Fibroblast of villous mesenchyme (primary cell): ENCODE data around the gene SRGAP3. TPM values are rescaled to one million over a fixed set of nuclear protein-coding genes. Genes with fewer than 3 reads are reported as not detected.

Experiments
- DNase-seq: peaks from one replicate; pipeline ENCODE4 v3.0.0-alpha.2; 2010; ENCODE audit warnings: low read depth
- H3K4me3 ChIP-seq: 2 replicates; pipeline ENCODE4 v1.5.1; 2011; ENCODE audit warnings: low read depth, mild to moderate bottlenecking, low read length
- total RNA-seq: library from RNA; depleted of rRNA; stranded (reverse); fragments of >200 nt; gene quantifications from 2 replicates; pipeline ENCODE4 v1.2.3, GENCODE V29; 2012
- TF ChIP-seq, protein P1 (sequence below): IDR thresholded peaks from 2 replicates; pipeline ENCODE4 v1.5.1; 2012; ENCODE audit warnings: low read depth, mild to moderate bottlenecking, low read length; ENCODE audit not compliant: insufficient read depth

The SRGAP3 gene
- total RNA-seq, 1 donor, result 3.5 TPM

DNA sequence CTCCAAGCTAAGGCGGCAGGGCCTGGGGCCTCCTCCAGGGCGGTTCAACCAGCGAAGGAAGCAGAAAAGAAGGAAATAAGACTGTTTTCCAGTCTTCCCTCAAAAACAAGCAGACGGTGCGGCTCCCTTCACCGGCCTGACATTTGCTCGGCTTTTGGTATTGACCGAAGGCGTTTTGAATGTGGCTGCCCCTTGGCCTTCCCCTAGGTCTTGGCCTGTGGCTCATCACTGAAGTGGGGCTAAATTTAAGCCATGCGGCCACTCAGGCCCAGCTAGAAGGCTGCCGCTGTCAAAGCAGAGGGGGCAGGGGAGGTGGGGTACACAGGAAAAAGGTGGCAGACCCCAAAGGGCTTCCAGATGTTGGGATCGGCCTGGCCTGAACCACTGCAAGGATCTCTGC, 86.2 kb downstream of the SRGAP3 start:
- DNase-seq, result no peak
- H3K4me3 ChIP-seq, result no peak overlapping the region
- TF ChIP-seq, protein P1, sequence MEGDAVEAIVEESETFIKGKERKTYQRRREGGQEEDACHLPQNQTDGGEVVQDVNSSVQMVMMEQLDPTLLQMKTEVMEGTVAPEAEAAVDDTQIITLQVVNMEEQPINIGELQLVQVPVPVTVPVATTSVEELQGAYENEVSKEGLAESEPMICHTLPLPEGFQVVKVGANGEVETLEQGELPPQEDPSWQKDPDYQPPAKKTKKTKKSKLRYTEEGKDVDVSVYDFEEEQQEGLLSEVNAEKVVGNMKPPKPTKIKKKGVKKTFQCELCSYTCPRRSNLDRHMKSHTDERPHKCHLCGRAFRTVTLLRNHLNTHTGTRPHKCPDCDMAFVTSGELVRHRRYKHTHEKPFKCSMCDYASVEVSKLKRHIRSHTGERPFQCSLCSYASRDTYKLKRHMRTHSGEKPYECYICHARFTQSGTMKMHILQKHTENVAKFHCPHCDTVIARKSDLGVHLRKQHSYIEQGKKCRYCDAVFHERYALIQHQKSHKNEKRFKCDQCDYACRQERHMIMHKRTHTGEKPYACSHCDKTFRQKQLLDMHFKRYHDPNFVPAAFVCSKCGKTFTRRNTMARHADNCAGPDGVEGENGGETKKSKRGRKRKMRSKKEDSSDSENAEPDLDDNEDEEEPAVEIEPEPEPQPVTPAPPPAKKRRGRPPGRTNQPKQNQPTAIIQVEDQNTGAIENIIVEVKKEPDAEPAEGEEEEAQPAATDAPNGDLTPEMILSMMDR, result no peak

DNA sequence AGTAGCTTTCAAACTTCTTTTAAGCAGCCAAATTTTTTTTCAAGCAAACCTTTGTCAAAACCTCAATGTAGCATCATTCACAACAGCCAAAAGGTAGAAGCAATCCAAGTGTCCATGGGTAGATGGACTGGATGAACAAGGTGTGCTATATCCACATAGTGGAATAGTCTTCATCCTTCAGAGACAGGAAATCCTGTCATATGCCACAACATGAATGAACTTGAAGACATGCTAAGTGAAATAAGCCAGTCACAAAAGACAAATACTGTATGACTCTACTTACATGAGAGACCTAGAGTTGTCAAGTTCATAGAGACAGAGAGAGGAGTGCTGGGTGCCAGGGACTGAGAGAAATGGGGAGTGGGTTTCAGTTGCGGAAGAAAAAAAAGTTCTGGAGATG, 87.6 kb downstream of the SRGAP3 start:
- TF ChIP-seq, protein P1, result no peak
- no peak overlapping the region for H3K4me3 ChIP-seq
- no peak for DNase-seq

DNA sequence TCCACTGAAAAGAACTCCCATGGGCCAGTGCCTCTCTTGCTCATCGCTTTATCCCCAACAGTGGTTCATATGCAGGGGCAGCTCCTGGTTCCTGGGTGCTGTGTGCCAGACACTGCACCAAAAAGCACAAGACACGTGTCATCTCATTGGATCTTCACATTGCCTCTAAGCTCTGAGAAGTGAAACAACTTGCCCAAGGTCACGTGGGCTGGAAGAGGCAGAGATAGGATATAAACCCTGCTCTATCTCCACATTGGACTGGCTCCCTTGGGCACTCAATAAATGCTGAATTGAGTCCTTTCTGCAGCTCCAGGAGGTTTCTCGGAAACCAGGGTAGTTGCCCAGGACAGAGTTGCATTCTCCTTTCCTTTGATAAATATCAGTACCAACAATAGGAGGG, 88.1 kb downstream of the SRGAP3 start:
- TF ChIP-seq, protein P1, result no peak

GRCh38 chr3:9158865-9159630, 90.4 kb downstream of the SRGAP3 start:
- DNase-seq, result no peak
- TF ChIP-seq, protein P1, result no peak

More for the DNA sequence above, 88.1 kb downstream of the SRGAP3 start:
- no peak overlapping the region for H3K4me3 ChIP-seq
- DNase-seq, result no peak

GRCh38 chr3:9157651-9158362, 91.6 kb downstream of the SRGAP3 start:
- DNase-seq, result no peak
- TF ChIP-seq, protein P1, result no peak
- no peak overlapping the region for H3K4me3 ChIP-seq

More at GRCh38 chr3:9158865-9159630, 90.4 kb downstream of the SRGAP3 start:
- no peak overlapping the region for H3K4me3 ChIP-seq

DNA sequence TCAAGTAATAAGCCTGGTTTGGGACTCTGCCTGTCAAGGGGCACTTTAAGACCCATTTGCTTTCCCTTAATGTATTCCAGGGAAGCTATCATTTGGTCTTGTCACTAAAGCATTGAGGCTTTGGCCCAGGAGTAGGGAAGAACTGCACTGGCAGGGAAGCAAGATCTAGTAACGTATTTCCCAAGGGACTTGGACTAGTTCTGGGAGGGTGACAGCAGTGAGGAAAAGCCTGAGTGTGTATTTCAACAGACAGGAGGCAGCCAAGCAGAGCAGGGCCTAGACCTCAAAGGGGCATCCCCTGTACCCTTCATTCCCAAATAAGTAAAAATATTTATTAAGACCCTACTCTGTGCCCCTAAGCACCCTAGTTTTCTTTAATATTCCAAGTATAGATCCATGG, 92.8 kb downstream of the SRGAP3 start:
- TF ChIP-seq, protein P1, result no peak
- H3K4me3 ChIP-seq, result no peak overlapping the region
- no peak for DNase-seq
